ENCODE data around the gene WDR77. TPM values are rescaled to one million over a fixed set of nuclear protein-coding genes. Genes with fewer than 3 reads are reported as not detected.

The WDR77 gene
- 33.8 to 50.4 TPM (median 47.0 TPM) in 5 replicates for total RNA-seq (2022; extraction: Qiagen RNA extraction)

DNA sequence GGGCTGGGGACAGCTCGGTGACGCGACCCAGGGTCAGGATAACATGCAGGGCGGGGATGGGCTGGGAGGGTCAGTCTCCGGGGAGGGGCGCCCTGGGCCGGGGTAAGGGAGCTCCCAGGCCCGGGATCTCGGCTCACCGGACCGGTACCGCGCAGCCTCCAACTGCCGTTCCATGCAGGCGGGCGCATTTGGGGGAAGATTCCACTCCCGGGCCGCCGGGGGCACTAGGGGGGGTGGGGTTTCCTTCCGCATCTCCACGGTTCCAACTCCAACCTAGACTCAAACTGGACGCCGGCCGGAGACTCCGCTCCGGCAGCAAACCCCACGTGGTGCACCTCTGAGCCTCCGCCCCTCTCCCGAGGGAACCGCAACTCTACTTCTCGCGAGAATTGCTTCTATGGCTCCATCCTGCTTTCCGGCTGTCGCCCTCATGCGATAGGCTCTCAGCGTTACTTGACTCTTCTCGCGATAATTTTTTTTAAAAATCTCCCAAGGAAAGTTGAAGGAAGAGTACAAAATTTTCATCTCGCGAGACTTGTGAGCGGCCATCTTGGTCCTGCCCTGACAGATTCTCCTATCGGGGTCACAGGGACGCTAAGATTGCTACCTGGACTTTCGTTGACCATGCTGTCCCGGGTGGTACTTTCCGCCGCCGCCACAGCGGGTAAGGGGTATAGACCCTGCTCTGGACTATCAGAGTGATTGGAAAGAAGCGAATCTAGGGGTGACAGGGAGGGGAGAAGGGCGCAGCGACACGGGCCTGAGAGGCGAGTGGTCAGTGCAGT lies at the start of gene WDR77, which contains the start of gene ATP5PB:
TSS of gene WDR77 (minus strand) at position 339 of the 785 bp plus-strand sequence. CDS start at position 252, 87 bp downstream.
TSS of gene ATP5PB (plus strand) at position 547 of the 785 bp plus-strand sequence. CDS start at position 625, 78 bp downstream.

Other genes with a start within 250 kb of the WDR77 start
- gene DENND2D, start 248.6 kb downstream of the WDR77 start, total RNA-seq (2022; extraction: Qiagen RNA extraction), result 0.93 to 1.4 TPM (median 1.3 TPM) in 5 replicates
- 0.13 to 0.53 TPM (median 0.39 TPM) in 5 replicates for gene CHI3L2, start 221.5 kb downstream of the WDR77 start, total RNA-seq (2022; extraction: Qiagen RNA extraction)
- gene CHIA, start 158.4 kb downstream of the WDR77 start, total RNA-seq (2022; extraction: Qiagen RNA extraction), result not detected in 5 replicates
- 0.80 to 1.2 TPM (median 0.97 TPM) in 5 replicates for gene OVGP1, start 21.5 kb downstream of the WDR77 start, total RNA-seq (2022; extraction: Qiagen RNA extraction)
- 229 to 276 TPM (median 243 TPM) in 5 replicates for gene ATP5PB, start 208 bp upstream of the WDR77 start, total RNA-seq (2022; extraction: Qiagen RNA extraction)
- gene C1orf162, start 24.7 kb upstream of the WDR77 start, total RNA-seq (2022; extraction: Qiagen RNA extraction), result 0.06 to 0.24 TPM (median 0.11 TPM) in 5 replicates
- not detected in 5 replicates for gene ADORA3, start 54.4 kb upstream of the WDR77 start, total RNA-seq (2022; extraction: Qiagen RNA extraction)
- 0.08 TPM in 1 of 5 replicates, not detected in the others for gene TMIGD3, start 54.4 kb upstream of the WDR77 start, total RNA-seq (2022; extraction: Qiagen RNA extraction)
- 28.7 to 37.1 TPM (median 33.7 TPM) in 5 replicates for gene RAP1A, start 170.5 kb upstream of the WDR77 start, total RNA-seq (2022; extraction: Qiagen RNA extraction)

Measured in A549 treated with AZD2906 at 1 μM for 4 hours (cell line).